ENCODE results near the gene DPF3. TPM values are rescaled to one million over a fixed set of nuclear protein-coding genes. Genes with fewer than 3 reads are reported as not detected.
A peak's percentile ranks its signal among the peaks of the same experiment; 100 is the strongest.

The DPF3 gene
- total RNA-seq, 2 donors from 2014 or later: 0.19 to 0.93 TPM

- intact Hi-C loops (cut with DNase I): no loop called here
- no peak for DNase-seq (ENCODE audit: low spot score)
These were observed 274.0 kb downstream of the DPF3 start for GRCh38 chr14:72619881-72620280.

GRCh38 chr14:72619111-72619571, 274.8 kb downstream of the DPF3 start:
- intact Hi-C loops (cut with DNase I): no loop called here
- DNase-seq (ENCODE audit: low spot score): no peak

GRCh38 chr14:72618424-72618823, 275.5 kb downstream of the DPF3 start:
- no peak for DNase-seq (ENCODE audit: low spot score)
- intact Hi-C loops (cut with DNase I): no loop called here

GRCh38 chr14:72617391-72618031, 276.4 kb downstream of the DPF3 start:
- intact Hi-C loops (cut with DNase I): no loop called here
- DNase-seq (ENCODE audit: low spot score): no peak

- no peak for DNase-seq (ENCODE audit: low spot score)
- intact Hi-C loops (cut with DNase I): no loop called here
These were observed 277.1 kb downstream of the DPF3 start for GRCh38 chr14:72616811-72617210.

GRCh38 chr14:72616294-72616693, 277.6 kb downstream of the DPF3 start:
- intact Hi-C loops (cut with DNase I): no loop called here
- DNase-seq (ENCODE audit: low spot score): no peak

GRCh38 chr14:72615451-72616121, 278.3 kb downstream of the DPF3 start:
- no peak for DNase-seq (ENCODE audit: low spot score)
- intact Hi-C loops (cut with DNase I): no loop called here

- intact Hi-C loops (cut with DNase I): no loop called here
- DNase-seq (ENCODE audit: low spot score): no peak
These were observed 278.9 kb downstream of the DPF3 start for GRCh38 chr14:72614891-72615415.

GRCh38 chr14:72614365-72614764, 279.5 kb downstream of the DPF3 start:
- intact Hi-C loops (cut with DNase I): no loop called here
- no peak for DNase-seq (ENCODE audit: low spot score)

GRCh38 chr14:72613975-72614319, 280.0 kb downstream of the DPF3 start:
- DNase-seq (ENCODE audit: low spot score): no peak
- intact Hi-C loops (cut with DNase I): no loop called here

GRCh38 chr14:72613231-72613974, 280.5 kb downstream of the DPF3 start:
- intact Hi-C loops (cut with DNase I): no loop called here
- peak; percentile 86 for DNase-seq (ENCODE audit: low spot score)

GRCh38 chr14:72612041-72612440, 281.9 kb downstream of the DPF3 start:
- no peak for DNase-seq (ENCODE audit: low spot score)
- intact Hi-C loops (cut with DNase I): no loop called here

GRCh38 chr14:72611506-72611905, 282.4 kb downstream of the DPF3 start:
- intact Hi-C loops (cut with DNase I): no loop called here
- no peak for DNase-seq (ENCODE audit: low spot score)

GRCh38 chr14:72610831-72611200, 283.1 kb downstream of the DPF3 start:
- no peak for DNase-seq (ENCODE audit: low spot score)

GRCh38 chr14:72610096-72610830, 283.6 kb downstream of the DPF3 start:
- intact Hi-C loops (cut with DNase I): no loop called here
- no peak for DNase-seq (ENCODE audit: low spot score)

More at GRCh38 chr14:72610831-72611200, 283.1 kb downstream of the DPF3 start:
- intact Hi-C loops (cut with DNase I): no loop called here

- intact Hi-C loops (cut with DNase I): no loop called here
- DNase-seq (ENCODE audit: low spot score): no peak
These were observed 284.5 kb downstream of the DPF3 start for GRCh38 chr14:72609205-72609916.

- intact Hi-C loops (cut with DNase I): no loop called here
- DNase-seq (ENCODE audit: low spot score): no peak
These were observed 285.3 kb downstream of the DPF3 start for GRCh38 chr14:72608391-72609204.

Measured in posterior vena cava (tissue), 2 donors.